Kidney (tissue), 14 donors: Measurements from ENCODE around the gene HTR5A. TPM values are rescaled to one million over a fixed set of nuclear protein-coding genes. Genes with fewer than 3 reads are reported as not detected.

Source experiments
- DNase-seq, 5 donors: peaks; one replicate each; pipeline ENCODE4 v3.0.0-alpha.2; 2013 to 2020
- FAIRE-seq: peaks from 2 replicates; lab custom pipeline; 2012; peaks lifted over from hg19 to GRCh38; lab: Jason Lieb, UNC
- H3K27ac ChIP-seq, 2 donors: one replicate each; pipeline ENCODE4 v1.7.0; 2013; ENCODE audit warnings: low read depth in 2 of 2, low read length in 2 of 2, inconsistent platforms in 1 of 2
- H3K27me3 ChIP-seq: one replicate; pipeline ENCODE4 v1.7.1; 2013; ENCODE audit warnings: low read length, inconsistent platforms; ENCODE audit not compliant: control insufficient read depth, insufficient read depth
- H3K36me3 ChIP-seq, 3 donors: one replicate each; pipeline versions ENCODE4 v1.7.0 to v1.7.1; 2013; ENCODE audit warnings: low read length in 3 of 3, control low read depth in 1 of 3, inconsistent platforms in 1 of 3; ENCODE audit not compliant: insufficient read depth in 3 of 3, control insufficient read depth in 2 of 3
- H3K4me1 ChIP-seq, 3 donors: one replicate each; pipeline versions ENCODE4 v1.7.0 to v1.7.1; 2013; ENCODE audit warnings: low read length in 3 of 3, inconsistent platforms in 1 of 3, low read depth in 1 of 3; ENCODE audit not compliant: control insufficient read depth in 2 of 3, insufficient read depth in 2 of 3
- H3K4me3 ChIP-seq, 3 donors: one replicate each; pipeline versions ENCODE4 v1.7.0 to v1.8.1; 2013; ENCODE audit warnings: low read length in 3 of 3, control low read depth in 1 of 3, inconsistent platforms in 1 of 3
- H3K9ac ChIP-seq, 3 donors: one replicate each; pipeline versions ENCODE4 v1.7.0 to v1.7.1; 2013; ENCODE audit warnings: low read length in 3 of 3, control low read depth in 1 of 3, inconsistent platforms in 1 of 3
- H3K9me3 ChIP-seq, 3 donors: one replicate each; pipeline versions ENCODE4 v1.7.0 to v1.7.1; 2013; ENCODE audit warnings: low read length in 3 of 3, control low read depth in 1 of 3, inconsistent platforms in 1 of 3; ENCODE audit not compliant: control insufficient read depth in 2 of 3, insufficient read depth in 1 of 3
- CTCF ChIP-seq: IDR thresholded peaks from 3 replicates; pipeline ENCODE4 v1.5.1; 2012; ENCODE audit warnings: mild to moderate bottlenecking, moderate library complexity, borderline replicate concordance; ENCODE audit not compliant: insufficient read depth; ENCODE audit errors: extremely low read depth
- intact Hi-C: fragments of 100-400 bp; cut with DNase I; formaldehyde crosslinking; loops from one replicate; pipeline ENCODE4 v1.11.1; 2022
- polyA plus RNA-seq: library from polyadenylated mRNA; stranded (reverse); fragments of 350-450 nt; fragmentation: Illumina TruSeq; extraction: RNeasy Lipid Tissue Mini Kit (QIAGEN cat#74804); gene quantifications from one replicate; pipeline ENCODE4 v1.2.3, GENCODE V29; 2014; ENCODE audit warnings: low read depth, low replicate concordance; ENCODE audit not compliant: insufficient read depth
- total RNA-seq: library from RNA; stranded (reverse); fragmentation: NEBNext Ultra II Directional; extraction: Animal tissue kit (Norgen Biotek cat#: 25700); gene quantifications from one replicate; pipeline ENCODE4 v1.2.1, GENCODE V29; 2021
- donor health status: control.
- donor health status: control.
- donor health status: control.
- donor health status: control.
- donor health status: control.
- donor health status: DM: yes; HTN: yes; CAD: no.
- donor health status: Normal renal cell carcinoma (clear cell type).

Gene HTR5A
- total and polyA plus RNA-seq, 2 donors from 2014 or later, result not detected

DNA sequence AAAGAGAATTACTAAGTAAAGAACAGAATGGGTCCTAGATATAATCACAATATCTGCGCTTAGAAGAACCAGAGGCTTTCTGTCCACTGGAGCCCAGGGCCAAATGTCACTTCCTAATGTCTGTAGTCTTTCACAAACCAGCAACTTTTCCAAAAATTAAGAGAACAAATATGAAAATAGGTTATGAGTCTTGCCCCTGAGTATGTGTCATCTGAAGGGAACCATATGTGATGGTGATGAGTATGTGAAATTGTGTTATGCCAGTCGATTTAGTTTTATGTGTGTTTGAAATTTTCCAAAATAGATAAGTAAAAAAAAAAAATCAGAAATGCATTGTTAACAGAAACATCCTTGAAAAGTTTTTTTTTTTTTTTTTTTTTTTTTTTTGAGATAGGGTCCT, 15.4 kb upstream of the HTR5A start:
- intact Hi-C loops, result no loop called here
- no peak overlapping the region for H3K9ac ChIP-seq
- H3K9me3 ChIP-seq, result no peaks in the 10 kb centered on the region
- no peak overlapping the region for H3K27ac ChIP-seq
- H3K4me3 ChIP-seq, result no peak overlapping the region
- FAIRE-seq (no peak), DNase-seq (no peak)
- no peak for TF ChIP-seq CTCF
- H3K4me1 ChIP-seq, result no peaks in the 10 kb centered on the region
- H3K36me3 ChIP-seq, result no peaks in the 10 kb centered on the region
- no peaks in the 10 kb centered on the region for H3K27me3 ChIP-seq

GRCh38 chr7:155057076-155057475, 13.0 kb upstream of the HTR5A start:
- intact Hi-C loops, result no loop called here
- no peaks in the 10 kb centered on the region for H3K9me3 ChIP-seq
- no peak for TF ChIP-seq CTCF
- no peak overlapping the region for H3K9ac ChIP-seq
- no peak overlapping the region for H3K4me3 ChIP-seq
- no peak overlapping the region for H3K27ac ChIP-seq
- no peaks in the 10 kb centered on the region for H3K4me1 ChIP-seq
- no peak for DNase-seq
- FAIRE-seq, result no peak
- no peaks in the 10 kb centered on the region for H3K27me3 ChIP-seq
- no peaks in the 10 kb centered on the region for H3K36me3 ChIP-seq

DNA sequence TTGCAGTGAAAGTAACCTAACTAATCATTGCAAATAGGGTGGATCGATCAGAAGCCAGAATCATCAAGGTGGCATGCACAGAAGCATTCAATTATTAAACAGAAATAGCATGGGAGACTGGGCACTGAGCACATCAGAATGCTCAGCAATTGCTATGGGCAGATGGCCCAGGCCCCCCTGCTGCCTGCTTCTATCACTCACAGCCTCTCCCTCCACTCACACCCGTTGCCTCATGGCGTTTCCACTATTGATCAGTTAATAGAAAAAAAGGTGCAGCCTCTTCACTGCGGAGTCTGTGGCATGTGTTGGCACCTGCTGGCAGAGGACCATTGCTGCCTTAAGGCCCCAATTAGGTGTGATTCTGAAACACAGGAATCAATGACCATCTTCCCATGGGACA, 11.2 kb upstream of the HTR5A start:
- Histone ChIP-seq H3K27me3 (no peaks in the 10 kb centered on the region), H3K4me3 (no peak overlapping the region), H3K27ac (no peak overlapping the region), H3K36me3 (no peaks in the 10 kb centered on the region), H3K4me1 (no peaks in the 10 kb centered on the region), H3K9me3 (no peaks in the 10 kb centered on the region), H3K9ac (no peak overlapping the region)
- DNase-seq, result no peak
- FAIRE-seq, result no peak
- TF ChIP-seq CTCF, result no peak
- intact Hi-C loops, result no loop called here

DNA sequence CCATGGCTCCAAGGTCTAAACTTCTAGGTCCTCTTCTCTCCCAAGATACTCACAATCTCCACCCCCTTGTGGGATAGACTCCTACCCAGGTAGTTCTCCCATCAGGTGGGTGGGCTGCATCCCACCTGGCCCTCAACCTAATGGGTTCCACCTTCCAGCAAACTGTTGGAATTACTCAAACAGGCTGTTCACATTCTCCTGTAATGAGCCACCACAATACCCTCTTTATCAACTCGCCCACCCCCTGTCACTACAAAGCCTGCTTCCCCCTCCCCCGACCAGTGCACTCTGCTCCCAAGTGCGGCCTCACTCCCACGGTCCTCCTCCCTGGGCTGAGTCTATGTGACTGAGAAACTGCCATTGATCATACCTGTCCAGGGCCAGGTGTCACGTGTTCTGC, 10.4 kb upstream of the HTR5A start:
- Histone ChIP-seq H3K4me3 (no peak overlapping the region), H3K4me1 (no peaks in the 10 kb centered on the region), H3K27ac (no peak overlapping the region), H3K9ac (no peak overlapping the region), H3K36me3 (no peaks in the 10 kb centered on the region), H3K27me3 (no peaks in the 10 kb centered on the region), H3K9me3 (no peaks in the 10 kb centered on the region)
- intact Hi-C loops, result no loop called here
- no peak for FAIRE-seq
- no peak for DNase-seq
- no peak for TF ChIP-seq CTCF
